ENCODE measurements around the gene TXNIP.
A peak's percentile ranks its signal among the peaks of the same experiment; 100 is the strongest.

Gene TXNIP

GRCh38 chr1:146010126-146010738 lies 13.9 kb upstream of the TXNIP start:
- DNase-seq: no peak

GRCh38 chr1:146007489-146008133 lies 11.2 kb upstream of the TXNIP start:
- DNase-seq: no peak

GRCh38 chr1:146001709-146002108 lies 5.3 kb upstream of the TXNIP start:
- DNase-seq: no peak

- peak; percentile 35 for DNase-seq
These were observed 3.1 kb upstream of the TXNIP start for GRCh38 chr1:145999321-146000024.

- DNase-seq: no peak
These were observed 1.3 kb upstream of the TXNIP start for GRCh38 chr1:145997718-145998023.

- DNase-seq: peak; percentile 49
These were observed 788 bp upstream of the TXNIP start for GRCh38 chr1:145997016-145997717.

GRCh38 chr1:145995964-145996432 lies 381 bp downstream of the TXNIP start:
- DNase-seq: no peak

GRCh38 chr1:145995148-145995881 lies 1.1 kb downstream of the TXNIP start:
- DNase-seq: no peak

- DNase-seq: peak; percentile 25
These were observed 1.8 kb downstream of the TXNIP start for GRCh38 chr1:145994391-145995120.

GRCh38 chr1:145993618-145994390 lies 2.6 kb downstream of the TXNIP start:
- DNase-seq: no peak

- DNase-seq: no peak
These were observed 3.3 kb downstream of the TXNIP start for GRCh38 chr1:145992958-145993617.

- no peak for DNase-seq
These were observed 3.9 kb downstream of the TXNIP start for GRCh38 chr1:145992502-145992936.

GRCh38 chr1:145991735-145992412 lies 4.5 kb downstream of the TXNIP start:
- no peak for DNase-seq

- no peak for DNase-seq
These were observed 6.0 kb downstream of the TXNIP start for GRCh38 chr1:145990249-145990855.

GRCh38 chr1:145988773-145989172 lies 7.6 kb downstream of the TXNIP start:
- no peak for DNase-seq

- DNase-seq: no peak
These were observed 8.5 kb downstream of the TXNIP start for GRCh38 chr1:145987926-145988325.

- no peak for DNase-seq
These were observed 9.8 kb downstream of the TXNIP start for GRCh38 chr1:145986551-145986950.

- DNase-seq: no peak
These were observed 10.6 kb downstream of the TXNIP start for GRCh38 chr1:145985502-145986439.
